Stimulated activated CD4-positive, alpha-beta T cell treated with anti-CD3 and anti-CD28 coated beads, Interleukin-2, amount 100 ng/mL, for 48 hours (primary cell): ENCODE data around the gene MOGAT1.
A peak's percentile ranks its signal among the peaks of the same experiment; 100 is the strongest.

ENCODE experiments used
- DNase-seq, 2 donors: peaks; one replicate each; pipeline ENCODE4 v3.0.0-alpha.2; 2020

Gene MOGAT1, protein sequence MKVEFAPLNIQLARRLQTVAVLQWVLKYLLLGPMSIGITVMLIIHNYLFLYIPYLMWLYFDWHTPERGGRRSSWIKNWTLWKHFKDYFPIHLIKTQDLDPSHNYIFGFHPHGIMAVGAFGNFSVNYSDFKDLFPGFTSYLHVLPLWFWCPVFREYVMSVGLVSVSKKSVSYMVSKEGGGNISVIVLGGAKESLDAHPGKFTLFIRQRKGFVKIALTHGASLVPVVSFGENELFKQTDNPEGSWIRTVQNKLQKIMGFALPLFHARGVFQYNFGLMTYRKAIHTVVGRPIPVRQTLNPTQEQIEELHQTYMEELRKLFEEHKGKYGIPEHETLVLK

DNA sequence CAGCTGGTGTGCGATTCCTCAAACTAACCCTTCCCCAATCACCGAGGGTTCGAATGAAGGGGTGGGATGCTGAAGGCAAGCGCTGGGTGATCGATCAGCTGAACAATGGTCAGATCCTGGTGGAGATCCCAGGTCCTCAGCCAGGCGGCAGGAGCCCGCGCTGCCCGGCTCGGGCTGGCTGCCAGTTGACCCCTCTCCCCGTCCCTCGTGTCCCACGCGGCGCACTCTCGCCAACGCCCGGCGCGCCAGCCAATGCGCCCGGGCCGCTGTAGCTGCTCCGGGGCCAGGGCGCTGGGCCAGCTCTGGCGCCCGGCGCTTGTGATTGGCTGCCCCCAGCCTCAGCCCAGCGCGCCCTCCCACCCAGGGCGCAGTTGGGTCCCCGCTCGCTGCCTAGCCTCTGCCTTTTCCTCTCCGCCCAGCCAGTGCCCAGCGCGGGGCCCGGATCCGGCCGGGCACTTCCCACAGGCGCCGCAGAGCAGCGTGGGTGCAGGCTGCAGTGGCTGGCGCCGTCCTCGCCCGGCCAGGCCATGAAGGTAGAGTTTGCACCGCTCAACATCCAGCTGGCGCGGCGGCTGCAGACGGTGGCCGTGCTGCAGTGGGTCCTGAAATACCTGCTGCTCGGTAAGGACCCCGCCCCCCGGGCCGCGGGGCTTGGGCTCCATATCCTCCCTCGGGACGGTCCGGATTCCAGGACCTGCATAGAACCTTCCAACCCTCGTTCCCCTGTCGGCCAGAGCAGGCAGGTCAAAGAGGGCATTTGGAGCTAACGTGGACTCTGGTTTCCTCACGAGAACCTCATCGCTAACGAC lies at the start of gene MOGAT1:
TSS of gene MOGAT1 (plus strand) at position 400 of the 809 bp plus-strand sequence. CDS start at position 528, 128 bp downstream.
- no peak for DNase-seq

- DNase-seq, result no peak
These were observed 49.6 kb upstream of the MOGAT1 start for GRCh38 chr2:222621893-222622292.

GRCh38 chr2:222622910-222623309 lies 48.5 kb upstream of the MOGAT1 start:
- no peak for DNase-seq

DNA sequence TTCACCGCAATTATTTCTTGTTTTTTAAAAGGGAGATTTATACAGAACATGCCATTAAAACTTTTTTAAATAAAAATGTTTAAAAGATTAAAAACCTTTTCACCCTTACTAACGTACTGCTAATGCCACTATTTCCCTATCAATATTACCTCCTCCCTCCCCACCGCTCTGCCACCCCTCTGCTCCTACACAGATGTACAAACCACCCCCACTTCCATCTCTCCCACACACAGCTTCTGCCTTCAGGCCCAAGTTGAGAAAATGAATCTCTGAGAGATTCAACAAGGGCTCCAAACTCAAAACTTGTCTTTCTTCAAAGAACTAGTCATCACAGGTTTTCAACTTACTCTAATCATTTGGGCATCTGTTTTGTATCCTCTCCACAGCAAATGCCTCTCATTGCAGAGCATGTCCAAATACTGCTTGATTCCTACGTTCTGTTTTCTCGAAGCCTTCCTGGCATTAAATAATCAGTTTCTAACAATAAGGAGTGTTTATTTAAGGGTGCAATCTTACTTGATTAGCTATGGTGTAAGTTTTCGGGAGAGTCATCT lies 47.6 kb upstream of the MOGAT1 start:
- DNase-seq, result no peak

- DNase-seq, result no peak
These were observed 43.7 kb upstream of the MOGAT1 start for GRCh38 chr2:222627764-222628163.

DNA sequence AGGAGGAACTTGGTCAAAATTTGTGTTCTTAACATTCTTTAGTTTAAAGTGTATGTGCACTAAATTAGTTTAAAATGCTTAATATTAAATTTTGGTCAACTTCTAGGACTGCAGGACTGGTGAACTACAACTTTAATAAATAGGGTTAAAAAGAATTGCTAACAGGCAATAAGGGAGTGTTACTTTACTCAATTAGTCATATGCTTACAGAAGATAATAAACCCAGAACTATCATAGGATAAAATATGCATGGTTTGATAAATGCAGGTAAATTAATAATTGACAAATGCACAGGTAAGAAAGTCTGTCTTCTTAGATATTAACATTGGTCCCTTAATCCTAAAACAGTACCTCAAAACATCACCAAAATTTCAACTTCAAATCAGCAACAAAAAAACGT lies 36.2 kb upstream of the MOGAT1 start:
- DNase-seq, result no peak

- DNase-seq, result no peak
These were observed 34.4 kb upstream of the MOGAT1 start for GRCh38 chr2:222637067-222637466.

DNA sequence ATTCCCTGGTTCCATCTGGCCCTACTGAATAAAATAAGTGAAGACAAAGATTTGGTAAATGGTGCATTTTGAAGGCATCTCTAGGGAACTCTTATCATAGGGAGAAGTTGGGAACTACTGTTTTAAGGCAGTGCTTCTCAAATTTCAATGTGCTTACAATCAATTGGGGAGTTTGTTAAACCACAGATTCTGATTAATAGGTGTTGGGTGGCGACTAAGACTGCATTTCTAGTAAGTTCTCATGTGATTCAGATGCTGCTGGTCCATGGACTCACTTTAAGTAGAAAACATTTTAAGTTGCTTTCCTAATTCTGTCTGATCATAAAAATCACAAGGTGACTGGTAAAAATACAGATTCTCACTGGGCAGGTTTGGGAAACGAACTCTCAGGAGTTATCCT lies 30.1 kb upstream of the MOGAT1 start:
- no peak for DNase-seq

DNA sequence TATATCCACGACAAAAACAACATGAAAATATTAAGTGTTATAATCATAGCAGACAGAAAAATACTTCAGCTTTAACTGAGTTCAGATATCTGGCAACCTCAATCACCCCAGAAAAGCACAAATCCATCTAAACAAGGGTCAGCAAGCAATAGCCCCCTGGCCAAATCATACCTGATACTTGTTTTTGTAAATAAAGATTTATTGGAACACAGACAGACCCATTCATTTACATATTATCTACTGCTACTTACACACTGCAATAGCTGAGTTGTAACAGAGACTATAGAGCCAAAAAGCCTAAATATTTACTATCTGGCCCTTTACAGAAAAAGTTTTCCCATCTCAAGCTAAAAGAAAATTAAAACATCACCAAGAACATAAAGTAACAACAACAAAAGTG lies 28.3 kb upstream of the MOGAT1 start:
- DNase-seq, result no peak

GRCh38 chr2:222646008-222646407 lies 25.4 kb upstream of the MOGAT1 start:
- no peak for DNase-seq

- no peak for DNase-seq
These were observed 21.7 kb upstream of the MOGAT1 start for GRCh38 chr2:222649801-222650200.

GRCh38 chr2:222651718-222652418 lies 19.6 kb upstream of the MOGAT1 start:
- no peak for DNase-seq

DNA sequence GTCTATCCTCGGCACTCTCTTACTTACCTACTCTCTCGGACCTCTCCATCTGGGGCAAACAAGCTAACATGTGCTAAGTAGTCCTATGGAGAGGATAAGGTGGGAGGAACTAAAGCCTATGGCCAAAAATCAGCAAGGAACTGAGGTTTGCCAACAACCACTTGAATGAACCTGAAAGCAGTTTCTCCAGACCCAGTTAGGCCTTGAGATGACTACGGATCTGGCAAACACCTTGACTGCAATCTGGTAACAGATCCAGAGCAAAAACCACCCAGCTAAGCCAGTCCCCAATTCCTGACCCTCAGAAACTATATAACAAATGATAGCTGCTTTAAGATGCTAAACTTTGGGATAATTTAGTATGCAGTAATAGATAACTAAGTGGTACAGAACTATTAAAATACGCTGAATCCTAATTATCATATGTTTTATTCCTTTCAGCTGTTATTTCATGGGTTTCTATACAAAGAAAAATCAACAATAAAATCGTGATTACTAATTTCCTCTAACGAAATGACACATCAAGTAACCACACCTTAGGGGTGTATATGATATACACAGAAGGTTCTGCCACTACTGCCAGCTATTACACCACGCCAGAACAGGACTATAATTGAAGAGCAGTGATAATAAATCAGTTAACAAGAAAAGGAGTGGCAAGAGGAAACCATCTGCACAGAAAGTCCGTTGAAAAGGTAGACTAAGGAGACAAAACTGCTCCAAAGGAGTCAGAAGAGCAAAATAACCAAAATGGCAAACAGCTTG lies 18.8 kb upstream of the MOGAT1 start:
- DNase-seq, result no peak

DNA sequence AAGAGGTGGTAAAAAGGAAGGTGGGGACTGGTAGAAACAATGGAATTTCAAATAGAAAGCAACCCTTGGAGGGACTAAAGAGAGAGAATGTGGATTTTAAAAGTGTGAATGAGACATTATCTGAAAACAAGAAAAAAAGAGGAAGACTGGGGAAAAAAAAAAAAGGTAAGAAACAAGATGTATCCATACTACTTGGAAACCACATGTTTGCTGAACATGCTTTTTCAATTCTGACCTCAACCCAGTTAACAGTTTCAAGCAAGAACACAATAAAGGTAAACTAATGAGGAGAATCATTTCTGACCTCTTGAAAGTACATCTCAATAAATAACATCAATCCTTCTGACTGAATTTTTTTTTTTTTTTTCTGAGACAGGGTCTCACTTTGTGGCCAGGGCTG lies 18.2 kb upstream of the MOGAT1 start:
- no peak for DNase-seq

GRCh38 chr2:222655787-222656525 lies 15.5 kb upstream of the MOGAT1 start, which contains the start of gene FARSB:
TSS of gene FARSB (minus strand) at chr2:222656092. CDS start at chr2:222656073, 19 bp downstream.
- peak; percentile 86 for DNase-seq

DNA sequence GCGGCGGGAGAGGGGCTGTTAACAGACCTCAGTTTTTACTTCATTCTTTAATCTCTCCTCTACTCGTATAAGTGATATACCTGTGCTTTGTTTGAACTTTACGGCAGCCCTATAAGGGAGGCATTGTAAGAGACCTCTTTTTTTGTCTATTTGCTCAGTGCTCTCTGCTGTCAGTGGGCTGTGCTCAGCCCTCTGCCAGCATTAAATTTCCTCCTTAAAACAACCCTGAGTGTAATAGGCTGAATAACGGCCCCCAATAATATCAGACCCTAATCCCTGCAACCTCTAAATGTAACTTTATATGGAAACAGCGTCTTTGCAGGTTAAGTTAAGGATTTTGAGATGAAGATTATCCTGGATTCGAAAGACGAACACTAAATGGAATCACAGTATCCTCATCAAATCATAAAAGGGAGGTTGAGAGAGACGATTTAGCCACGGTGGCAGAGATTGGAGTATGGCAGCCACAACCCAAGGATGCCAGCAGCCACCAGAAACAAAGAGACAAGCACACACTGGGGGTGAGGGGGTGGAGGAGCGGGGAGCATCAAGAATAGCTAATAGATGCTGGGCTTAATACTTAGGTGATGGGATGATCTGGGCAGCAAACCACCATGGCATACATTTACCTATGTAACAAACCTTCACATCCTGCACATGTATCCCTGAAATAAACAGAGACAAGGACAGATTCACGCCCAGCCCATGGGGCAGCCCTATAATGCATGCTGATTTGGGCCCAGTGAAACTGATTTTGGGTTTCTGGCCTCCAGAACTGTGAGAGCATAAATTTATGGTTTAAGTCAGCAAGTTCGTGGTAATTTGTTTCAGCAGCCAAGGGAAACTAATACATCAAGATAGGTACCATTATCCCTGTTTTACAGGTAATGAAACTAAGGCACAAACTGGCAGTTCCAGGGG lies 14.7 kb upstream of the MOGAT1 start:
- DNase-seq, result no peak

DNA sequence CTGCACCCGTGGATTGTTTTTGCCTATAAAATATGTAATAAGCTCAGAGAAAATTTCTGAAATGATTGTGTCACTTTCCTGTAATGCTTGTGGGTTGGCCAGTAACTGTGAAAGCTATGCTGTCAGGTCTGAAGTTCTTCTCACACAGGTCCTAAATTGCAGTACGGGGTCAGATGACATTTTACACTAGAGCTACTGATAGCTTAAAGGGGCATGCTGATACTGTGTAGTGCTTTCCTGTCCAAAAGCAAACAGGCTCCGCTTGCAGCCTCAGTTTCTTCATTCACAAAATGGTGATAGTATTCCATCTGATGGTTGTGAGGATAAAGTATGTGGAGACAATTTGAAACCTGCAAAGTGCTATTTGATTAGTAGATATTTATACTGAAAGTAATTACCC lies 8.0 kb upstream of the MOGAT1 start:
- DNase-seq, result no peak

GRCh38 chr2:222668494-222669154 lies 2.8 kb upstream of the MOGAT1 start:
- no peak for DNase-seq

- DNase-seq, result no peak
These were observed 2.1 kb upstream of the MOGAT1 start for GRCh38 chr2:222669353-222669752.
